ENCODE results near the gene AGO3.

AGO3 gene

GRCh38 chr1:36083635-36084496, 153.0 kb downstream of the AGO3 start, which contains the start of gene TEKT2:
Gene TEKT2, plus strand, starts transcription at chr1:36084094. Its CDS starts 828 bp downstream, at chr1:36084922.
- DNase-seq: no peak

- no peak for DNase-seq
Observed at GRCh38 chr1:36084497-36085115, 153.7 kb downstream of the AGO3 start.

GRCh38 chr1:36085126-36085525, 154.2 kb downstream of the AGO3 start:
- no peak for DNase-seq

- no peak for DNase-seq
Observed at GRCh38 chr1:36085686-36086526, 155.0 kb downstream of the AGO3 start.

- DNase-seq: no peak
Observed at GRCh38 chr1:36086529-36087232, 155.8 kb downstream of the AGO3 start.

GRCh38 chr1:36087233-36088123, 156.6 kb downstream of the AGO3 start:
- no peak for DNase-seq

GRCh38 chr1:36088265-36088576, 157.3 kb downstream of the AGO3 start:
- DNase-seq: no peak

- DNase-seq: peak; percentile 81 to 97 (median 85)
Observed at GRCh38 chr1:36088577-36089392, 157.9 kb downstream of the AGO3 start, which contains the start of gene ADPRS. Gene ADPRS, plus strand, starts transcription at chr1:36088892. Its CDS starts 13 bp downstream, at chr1:36088905.

GRCh38 chr1:36089393-36090121, 158.7 kb downstream of the AGO3 start:
- DNase-seq: peak in 1 of 5 experiments; percentile 28

- no peak for DNase-seq
Observed at GRCh38 chr1:36091141-36091540, 160.2 kb downstream of the AGO3 start.

- DNase-seq: no peak
Observed at GRCh38 chr1:36091698-36092097, 160.8 kb downstream of the AGO3 start.

- no peak for DNase-seq
Observed at GRCh38 chr1:36092166-36092797, 161.4 kb downstream of the AGO3 start.

GRCh38 chr1:36092798-36093185, 161.9 kb downstream of the AGO3 start:
- no peak for DNase-seq

- no peak for DNase-seq
Observed at GRCh38 chr1:36093226-36093625, 162.3 kb downstream of the AGO3 start.

- DNase-seq: no peak
Observed at GRCh38 chr1:36093929-36094328, 163.0 kb downstream of the AGO3 start.

GRCh38 chr1:36094621-36095061, 163.7 kb downstream of the AGO3 start:
- DNase-seq: no peak

- no peak for DNase-seq
Observed at GRCh38 chr1:36095760-36096405, 165.0 kb downstream of the AGO3 start.
